ENCODE data around the gene HILPDA.
"Not testable (repeated sequence)": the region's sequence is repeated elsewhere in the genome, so short reads cannot be mapped to it uniquely, and the experiment has no call there.

DNA sequence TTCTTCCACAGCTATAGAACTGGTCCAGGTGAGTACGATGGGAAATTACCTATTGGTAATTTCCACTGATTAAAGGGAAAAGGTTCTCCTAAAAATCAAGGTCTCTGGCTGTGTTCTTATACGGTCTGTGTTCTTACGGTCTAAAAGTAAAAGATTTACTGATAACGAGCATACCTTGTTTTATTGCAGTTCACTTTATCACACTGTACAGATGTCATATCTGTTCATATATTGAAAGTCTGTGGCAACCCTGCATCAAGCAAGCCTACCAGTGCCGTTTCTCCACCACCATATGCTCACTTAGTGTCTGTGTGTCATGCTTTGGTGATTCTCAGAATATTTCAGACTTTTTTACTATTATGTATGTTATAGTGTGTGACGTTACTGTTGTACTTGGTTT is 32.5 kb downstream of the HILPDA start:
- TF ChIP-seq, protein P1, sequence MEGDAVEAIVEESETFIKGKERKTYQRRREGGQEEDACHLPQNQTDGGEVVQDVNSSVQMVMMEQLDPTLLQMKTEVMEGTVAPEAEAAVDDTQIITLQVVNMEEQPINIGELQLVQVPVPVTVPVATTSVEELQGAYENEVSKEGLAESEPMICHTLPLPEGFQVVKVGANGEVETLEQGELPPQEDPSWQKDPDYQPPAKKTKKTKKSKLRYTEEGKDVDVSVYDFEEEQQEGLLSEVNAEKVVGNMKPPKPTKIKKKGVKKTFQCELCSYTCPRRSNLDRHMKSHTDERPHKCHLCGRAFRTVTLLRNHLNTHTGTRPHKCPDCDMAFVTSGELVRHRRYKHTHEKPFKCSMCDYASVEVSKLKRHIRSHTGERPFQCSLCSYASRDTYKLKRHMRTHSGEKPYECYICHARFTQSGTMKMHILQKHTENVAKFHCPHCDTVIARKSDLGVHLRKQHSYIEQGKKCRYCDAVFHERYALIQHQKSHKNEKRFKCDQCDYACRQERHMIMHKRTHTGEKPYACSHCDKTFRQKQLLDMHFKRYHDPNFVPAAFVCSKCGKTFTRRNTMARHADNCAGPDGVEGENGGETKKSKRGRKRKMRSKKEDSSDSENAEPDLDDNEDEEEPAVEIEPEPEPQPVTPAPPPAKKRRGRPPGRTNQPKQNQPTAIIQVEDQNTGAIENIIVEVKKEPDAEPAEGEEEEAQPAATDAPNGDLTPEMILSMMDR (conservative IDR thresholded peaks at IDR 0.05; ENCODE audit: low read depth in 2 of 2): not testable (repeated sequence)
- TF ChIP-seq CREB1 (CRISPR knock-in tag; IDR thresholded peaks at IDR 0.05; ENCODE audit: low read depth); POLR2AphosphoS5 (IDR thresholded peaks at IDR 0.05; ENCODE audit: low read depth); EZH2 (IDR thresholded peaks at IDR 0.05; ENCODE audit: low read depth, unreplicated experiment); EZH2phosphoT487 (IDR thresholded peaks at IDR 0.05; ENCODE audit: unreplicated experiment); STAT1 (IDR thresholded peaks at IDR 0.05; ENCODE audit: unreplicated experiment); NANOG (IDR thresholded peaks at IDR 0.05; ENCODE audit: borderline replicate concordance); JUNB (IDR thresholded peaks at IDR 0.05; ENCODE audit: unreplicated experiment): not testable (repeated sequence)
- TF ChIP-seq, protein P2, sequence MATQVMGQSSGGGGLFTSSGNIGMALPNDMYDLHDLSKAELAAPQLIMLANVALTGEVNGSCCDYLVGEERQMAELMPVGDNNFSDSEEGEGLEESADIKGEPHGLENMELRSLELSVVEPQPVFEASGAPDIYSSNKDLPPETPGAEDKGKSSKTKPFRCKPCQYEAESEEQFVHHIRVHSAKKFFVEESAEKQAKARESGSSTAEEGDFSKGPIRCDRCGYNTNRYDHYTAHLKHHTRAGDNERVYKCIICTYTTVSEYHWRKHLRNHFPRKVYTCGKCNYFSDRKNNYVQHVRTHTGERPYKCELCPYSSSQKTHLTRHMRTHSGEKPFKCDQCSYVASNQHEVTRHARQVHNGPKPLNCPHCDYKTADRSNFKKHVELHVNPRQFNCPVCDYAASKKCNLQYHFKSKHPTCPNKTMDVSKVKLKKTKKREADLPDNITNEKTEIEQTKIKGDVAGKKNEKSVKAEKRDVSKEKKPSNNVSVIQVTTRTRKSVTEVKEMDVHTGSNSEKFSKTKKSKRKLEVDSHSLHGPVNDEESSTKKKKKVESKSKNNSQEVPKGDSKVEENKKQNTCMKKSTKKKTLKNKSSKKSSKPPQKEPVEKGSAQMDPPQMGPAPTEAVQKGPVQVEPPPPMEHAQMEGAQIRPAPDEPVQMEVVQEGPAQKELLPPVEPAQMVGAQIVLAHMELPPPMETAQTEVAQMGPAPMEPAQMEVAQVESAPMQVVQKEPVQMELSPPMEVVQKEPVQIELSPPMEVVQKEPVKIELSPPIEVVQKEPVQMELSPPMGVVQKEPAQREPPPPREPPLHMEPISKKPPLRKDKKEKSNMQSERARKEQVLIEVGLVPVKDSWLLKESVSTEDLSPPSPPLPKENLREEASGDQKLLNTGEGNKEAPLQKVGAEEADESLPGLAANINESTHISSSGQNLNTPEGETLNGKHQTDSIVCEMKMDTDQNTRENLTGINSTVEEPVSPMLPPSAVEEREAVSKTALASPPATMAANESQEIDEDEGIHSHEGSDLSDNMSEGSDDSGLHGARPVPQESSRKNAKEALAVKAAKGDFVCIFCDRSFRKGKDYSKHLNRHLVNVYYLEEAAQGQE (IDR thresholded peaks at IDR 0.05; ENCODE audit: unreplicated experiment): not testable (repeated sequence)
- TF ChIP-seq, protein P3, sequence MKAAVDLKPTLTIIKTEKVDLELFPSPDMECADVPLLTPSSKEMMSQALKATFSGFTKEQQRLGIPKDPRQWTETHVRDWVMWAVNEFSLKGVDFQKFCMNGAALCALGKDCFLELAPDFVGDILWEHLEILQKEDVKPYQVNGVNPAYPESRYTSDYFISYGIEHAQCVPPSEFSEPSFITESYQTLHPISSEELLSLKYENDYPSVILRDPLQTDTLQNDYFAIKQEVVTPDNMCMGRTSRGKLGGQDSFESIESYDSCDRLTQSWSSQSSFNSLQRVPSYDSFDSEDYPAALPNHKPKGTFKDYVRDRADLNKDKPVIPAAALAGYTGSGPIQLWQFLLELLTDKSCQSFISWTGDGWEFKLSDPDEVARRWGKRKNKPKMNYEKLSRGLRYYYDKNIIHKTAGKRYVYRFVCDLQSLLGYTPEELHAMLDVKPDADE (IDR thresholded peaks at IDR 0.05): not testable (repeated sequence)
